PFSK-1 (cell line): ENCODE measurements around the gene AGMO.

ENCODE experiments used
- POLR2AphosphoS5 ChIP-seq: IDR thresholded peaks from 2 replicates; pipeline ENCODE4 v1.6.1; 2012; ENCODE audit warnings: low read depth, mild to moderate bottlenecking, control low read depth, low read length, moderate library complexity
- SIN3A ChIP-seq: IDR thresholded peaks from 2 replicates; pipeline ENCODE4 v1.6.1; 2012; ENCODE audit warnings: mild to moderate bottlenecking, low read length, moderate library complexity, borderline replicate concordance; ENCODE audit not compliant: insufficient read depth
- TF ChIP-seq, protein P1 (sequence below), 2 experiments: IDR thresholded peaks; 2 replicates each; pipeline versions ENCODE4 v1.6.1 to v1.8.0; 2011 to 2012; ENCODE audit warnings: low read depth in 2 of 2, low read length in 2 of 2, control low read depth in 1 of 2, inconsistent platforms in 1 of 2, mild to moderate bottlenecking in 1 of 2, moderate library complexity in 1 of 2; ENCODE audit not compliant: insufficient read depth in 1 of 2

DNA sequence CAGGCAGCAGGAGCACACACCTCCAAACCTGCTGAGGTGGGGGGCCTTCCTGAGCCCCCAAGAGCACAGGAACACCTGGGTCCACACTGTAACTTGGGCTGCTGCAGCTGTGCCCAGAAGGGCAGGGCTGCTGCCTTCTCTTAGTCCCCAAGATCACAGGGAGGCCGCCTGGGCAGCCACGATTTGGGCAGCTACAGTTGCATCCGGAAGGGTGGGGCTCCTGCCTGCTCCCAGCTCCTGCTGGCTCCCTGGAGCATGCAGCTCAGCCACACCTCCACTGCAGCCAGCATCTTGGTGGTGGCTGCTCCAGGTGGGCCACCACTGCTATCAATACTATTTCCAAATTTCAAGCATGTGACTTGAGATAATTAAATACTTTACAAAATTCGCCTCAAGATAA, 38.5 kb upstream of the AGMO start:
- TF ChIP-seq POLR2AphosphoS5: no peak
- TF ChIP-seq SIN3A: no peak
- TF ChIP-seq, protein P1, sequence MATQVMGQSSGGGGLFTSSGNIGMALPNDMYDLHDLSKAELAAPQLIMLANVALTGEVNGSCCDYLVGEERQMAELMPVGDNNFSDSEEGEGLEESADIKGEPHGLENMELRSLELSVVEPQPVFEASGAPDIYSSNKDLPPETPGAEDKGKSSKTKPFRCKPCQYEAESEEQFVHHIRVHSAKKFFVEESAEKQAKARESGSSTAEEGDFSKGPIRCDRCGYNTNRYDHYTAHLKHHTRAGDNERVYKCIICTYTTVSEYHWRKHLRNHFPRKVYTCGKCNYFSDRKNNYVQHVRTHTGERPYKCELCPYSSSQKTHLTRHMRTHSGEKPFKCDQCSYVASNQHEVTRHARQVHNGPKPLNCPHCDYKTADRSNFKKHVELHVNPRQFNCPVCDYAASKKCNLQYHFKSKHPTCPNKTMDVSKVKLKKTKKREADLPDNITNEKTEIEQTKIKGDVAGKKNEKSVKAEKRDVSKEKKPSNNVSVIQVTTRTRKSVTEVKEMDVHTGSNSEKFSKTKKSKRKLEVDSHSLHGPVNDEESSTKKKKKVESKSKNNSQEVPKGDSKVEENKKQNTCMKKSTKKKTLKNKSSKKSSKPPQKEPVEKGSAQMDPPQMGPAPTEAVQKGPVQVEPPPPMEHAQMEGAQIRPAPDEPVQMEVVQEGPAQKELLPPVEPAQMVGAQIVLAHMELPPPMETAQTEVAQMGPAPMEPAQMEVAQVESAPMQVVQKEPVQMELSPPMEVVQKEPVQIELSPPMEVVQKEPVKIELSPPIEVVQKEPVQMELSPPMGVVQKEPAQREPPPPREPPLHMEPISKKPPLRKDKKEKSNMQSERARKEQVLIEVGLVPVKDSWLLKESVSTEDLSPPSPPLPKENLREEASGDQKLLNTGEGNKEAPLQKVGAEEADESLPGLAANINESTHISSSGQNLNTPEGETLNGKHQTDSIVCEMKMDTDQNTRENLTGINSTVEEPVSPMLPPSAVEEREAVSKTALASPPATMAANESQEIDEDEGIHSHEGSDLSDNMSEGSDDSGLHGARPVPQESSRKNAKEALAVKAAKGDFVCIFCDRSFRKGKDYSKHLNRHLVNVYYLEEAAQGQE (IDR thresholded peaks at IDR 0.05; ENCODE audit: insufficient read depth in 1 of 2, low read depth in 2 of 2, low read length in 2 of 2): no peak
